GM23338 (cell line): ENCODE data around the gene TTC31. TPM values are rescaled to one million over a fixed set of nuclear protein-coding genes. Genes with fewer than 3 reads are reported as not detected.
A peak's percentile ranks its signal among the peaks of the same experiment; 100 is the strongest.

ENCODE experiments used
- ATAC-seq: fragments of 200-7000 bp; cut with Tn5 transposase; 3 replicates; pipeline ENCODE4 v1.9.1; 2020
- DNase-seq: peaks from one replicate; pipeline ENCODE4 v3.0.0-alpha.2; 2015; ENCODE audit warnings: low spot score
- H2AFZ ChIP-seq: fragments of 200-600 bp; sonication (generic); 2 replicates; pipeline ENCODE4 v1.8.0; 2016; ENCODE audit warnings: antibody characterized with exemption, mild to moderate bottlenecking, moderate library complexity
- H3F3A ChIP-seq: fragments of 200-600 bp; sonication (generic); replicated peaks from 2 replicates; pipeline ENCODE4 v1.8.0; 2017; ENCODE audit warnings: antibody characterized with exemption, mixed run types, low read depth
- H3K27ac ChIP-seq: fragments of 200-600 bp; sonication (generic); 2 replicates; pipeline ENCODE4 v1.6.1; 2016; ENCODE audit warnings: low read depth
- H3K27me3 ChIP-seq: fragments of 200-600 bp; sonication (generic); 2 replicates; pipeline ENCODE4 v1.8.0; 2016; ENCODE audit warnings: mild to moderate bottlenecking, mixed run types, moderate library complexity; ENCODE audit not compliant: insufficient read depth
- H3K36me3 ChIP-seq: fragments of 200-600 bp; sonication (generic); 2 replicates; pipeline ENCODE4 v1.8.0; 2016; ENCODE audit warnings: mild to moderate bottlenecking; ENCODE audit not compliant: insufficient read depth
- H3K4me1 ChIP-seq: fragments of 200-600 bp; sonication (generic); 2 replicates; pipeline ENCODE4 v1.8.0; 2016; ENCODE audit warnings: mild to moderate bottlenecking, moderate library complexity; ENCODE audit not compliant: insufficient read depth
- H3K4me2 ChIP-seq: fragments of 200-600 bp; sonication (generic); 2 replicates; pipeline ENCODE4 v1.7.1; 2017; ENCODE audit warnings: mixed run types
- H3K4me3 ChIP-seq: fragments of 200-600 bp; sonication (generic); 2 replicates; pipeline ENCODE4 v1.6.1; 2016; ENCODE audit warnings: mixed run types
- H3K79me2 ChIP-seq: fragments of 200-600 bp; sonication (generic); replicated peaks from 2 replicates; pipeline ENCODE4 v1.8.0; 2017; ENCODE audit warnings: mild to moderate bottlenecking; ENCODE audit not compliant: insufficient read depth
- H3K9me2 ChIP-seq: fragments of 200-600 bp; sonication (generic); 2 replicates; pipeline ENCODE4 v1.8.0; 2017; ENCODE audit not compliant: insufficient read depth
- H4K20me1 ChIP-seq: fragments of 200-600 bp; sonication (generic); replicated peaks from 2 replicates; pipeline ENCODE4 v1.8.0; 2017; ENCODE audit warnings: mild to moderate bottlenecking; ENCODE audit not compliant: insufficient read depth
- H3K27ac Mint-ChIP-seq: 2 replicates; pipeline ENCODE4 v1.8.0; 2020; ENCODE audit warnings: inconsistent platforms, mild to moderate bottlenecking, moderate library complexity, mixed read lengths
- H3K27me3 Mint-ChIP-seq: 3 replicates; pipeline ENCODE4 v1.8.0; 2022; ENCODE audit warnings: low read depth, mild to moderate bottlenecking, moderate library complexity, mixed read lengths, inconsistent platforms; ENCODE audit not compliant: insufficient read depth, poor library complexity
- H3K36me3 Mint-ChIP-seq: 3 replicates; pipeline ENCODE4 v1.8.0; 2021; ENCODE audit warnings: low read depth, mild to moderate bottlenecking, inconsistent platforms, moderate library complexity, mixed read lengths
- H3K4me1 Mint-ChIP-seq: 3 replicates; pipeline ENCODE4 v1.8.0; 2020; ENCODE audit warnings: mild to moderate bottlenecking, inconsistent platforms, mixed read lengths
- H3K4me3 Mint-ChIP-seq: 3 replicates; pipeline ENCODE4 v1.8.0; 2021; ENCODE audit warnings: moderate library complexity, mild to moderate bottlenecking, inconsistent platforms, mixed read lengths
- H3K9me3 Mint-ChIP-seq: 3 replicates; pipeline ENCODE4 v1.8.0; 2020; ENCODE audit warnings: moderate library complexity, mild to moderate bottlenecking, inconsistent platforms, mixed read lengths
- CREB1 ChIP-seq: fragments of 250-450 bp; sonication (Bioruptor Pico); IDR thresholded peaks from 2 replicates; pipeline ENCODE4 v1.5.0; 2020; ENCODE audit warnings: low read depth, mild to moderate bottlenecking, moderate library complexity
- EZH2 ChIP-seq: fragments of 200-600 bp; sonication (generic); IDR thresholded peaks from one replicate; pipeline ENCODE4 v1.8.0; 2017; ENCODE audit warnings: antibody characterized with exemption, mild to moderate bottlenecking, low read depth; ENCODE audit not compliant: unreplicated experiment
- EZH2phosphoT487 ChIP-seq: fragments of 200-600 bp; sonication (generic); IDR thresholded peaks from one replicate; pipeline ENCODE4 v1.8.1; 2018; ENCODE audit warnings: antibody characterized with exemption; ENCODE audit not compliant: unreplicated experiment
- JUNB ChIP-seq: IDR thresholded peaks from one replicate; pipeline ENCODE4 v1.6.1; 2016; ENCODE audit warnings: antibody characterized with exemption; ENCODE audit not compliant: unreplicated experiment
- NANOG ChIP-seq: IDR thresholded peaks from 2 replicates; pipeline ENCODE4 v1.6.1; 2016; ENCODE audit warnings: antibody characterized with exemption, borderline replicate concordance
- POLR2AphosphoS5 ChIP-seq: IDR thresholded peaks from 2 replicates; pipeline ENCODE4 v1.6.1; 2016; ENCODE audit warnings: antibody characterized with exemption, low read depth
- STAT1 ChIP-seq: IDR thresholded peaks from one replicate; pipeline ENCODE4 v1.6.1; 2016; ENCODE audit warnings: antibody characterized with exemption; ENCODE audit not compliant: unreplicated experiment
- ZNF114 ChIP-seq: fragments of 250-450 bp; sonication (Bioruptor Pico); IDR thresholded peaks from 2 replicates; pipeline ENCODE4 v1.5.0; 2020; ENCODE audit warnings: mild to moderate bottlenecking, moderate library complexity
- ZNF331 ChIP-seq: fragments of 250-450 bp; sonication (Bioruptor Pico); IDR thresholded peaks from 2 replicates; pipeline ENCODE4 v1.5.0; 2020; ENCODE audit warnings: low read depth, mild to moderate bottlenecking, moderate library complexity
- polyA plus RNA-seq: library from polyadenylated mRNA; unstranded; fragments of >200 nt; fragmentation: Nextera tagmentation; extraction: Ambion mirVana; gene quantifications from 2 replicates; pipeline ENCODE4 v1.2.1, GENCODE V29; 2016
- total RNA-seq: library from RNA; depleted of rRNA; stranded (reverse); fragments of >200 nt; shearing (Covaris generic); gene quantifications from 2 replicates; pipeline ENCODE4 v1.2.3, GENCODE V29; 2014
- TF ChIP-seq, protein P1 (sequence below), 2 experiments: fragments of 200-600 bp in 1 of 2; sonication (generic) in 1 of 2; conservative IDR thresholded peaks; 2 replicates each; pipeline versions ENCODE4 v1.5.1 to v1.6.1; 2016 to 2017; ENCODE audit warnings: antibody characterized with exemption in 2 of 2, low read depth in 2 of 2, mild to moderate bottlenecking in 2 of 2, moderate library complexity in 1 of 2
- TF ChIP-seq, protein P2 (sequence below): IDR thresholded peaks from 2 replicates; pipeline ENCODE4 v1.6.1; 2016; ENCODE audit warnings: antibody characterized with exemption
- TF ChIP-seq, protein P3 (sequence below): IDR thresholded peaks from one replicate; pipeline ENCODE4 v1.6.1; 2018; ENCODE audit warnings: antibody characterized with exemption; ENCODE audit not compliant: unreplicated experiment

TTC31 gene
- total and polyA plus RNA-seq, 2 experiments from 2014 or later, result 15.8 to 29.2 TPM

DNA sequence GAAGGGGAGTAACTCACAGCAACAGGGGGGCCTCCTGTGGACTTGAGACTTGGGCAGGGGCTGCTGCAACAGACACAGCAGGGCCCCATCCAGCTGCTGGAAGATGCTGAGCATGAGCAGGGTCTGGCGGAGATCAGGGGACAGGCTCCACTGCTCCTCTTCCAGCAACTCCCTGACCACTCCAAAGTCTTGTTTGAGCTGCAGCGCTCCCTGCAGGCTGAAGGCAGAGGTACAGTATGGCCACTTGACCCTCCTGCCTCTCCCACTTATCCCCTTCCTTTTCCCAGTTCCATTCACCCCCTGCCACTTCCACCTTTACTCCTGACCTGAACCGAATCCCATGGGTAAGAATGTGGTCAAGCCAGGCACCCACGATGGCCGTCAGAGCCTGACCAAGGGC lies 8.0 kb upstream of the TTC31 start:
- H3K4me3 Mint-ChIP-seq, result no peak overlapping the region
- no peak overlapping the region for H3K4me2 ChIP-seq
- no peak overlapping the region for H3K27ac ChIP-seq
- peak; percentile 70 for DNase-seq
- no peaks in the 10 kb centered on the region for H3K9me2 ChIP-seq
- peaks cover 24% of the 10 kb centered on the region for H3K36me3 Mint-ChIP-seq
- no peaks in the 10 kb centered on the region; the same call in 2 of the 3 replicates for H3K9me3 Mint-ChIP-seq
- ATAC-seq, result peak; percentile 22
- no peaks in the 10 kb centered on the region for H4K20me1 ChIP-seq
- H2AFZ ChIP-seq, result no peak overlapping the region
- H3K27ac Mint-ChIP-seq, result no peak overlapping the region
- no peaks in the 10 kb centered on the region for H3K27me3 ChIP-seq
- TF ChIP-seq ZNF331 (CRISPR knock-in tag), result no peak
- TF ChIP-seq, protein P1, sequence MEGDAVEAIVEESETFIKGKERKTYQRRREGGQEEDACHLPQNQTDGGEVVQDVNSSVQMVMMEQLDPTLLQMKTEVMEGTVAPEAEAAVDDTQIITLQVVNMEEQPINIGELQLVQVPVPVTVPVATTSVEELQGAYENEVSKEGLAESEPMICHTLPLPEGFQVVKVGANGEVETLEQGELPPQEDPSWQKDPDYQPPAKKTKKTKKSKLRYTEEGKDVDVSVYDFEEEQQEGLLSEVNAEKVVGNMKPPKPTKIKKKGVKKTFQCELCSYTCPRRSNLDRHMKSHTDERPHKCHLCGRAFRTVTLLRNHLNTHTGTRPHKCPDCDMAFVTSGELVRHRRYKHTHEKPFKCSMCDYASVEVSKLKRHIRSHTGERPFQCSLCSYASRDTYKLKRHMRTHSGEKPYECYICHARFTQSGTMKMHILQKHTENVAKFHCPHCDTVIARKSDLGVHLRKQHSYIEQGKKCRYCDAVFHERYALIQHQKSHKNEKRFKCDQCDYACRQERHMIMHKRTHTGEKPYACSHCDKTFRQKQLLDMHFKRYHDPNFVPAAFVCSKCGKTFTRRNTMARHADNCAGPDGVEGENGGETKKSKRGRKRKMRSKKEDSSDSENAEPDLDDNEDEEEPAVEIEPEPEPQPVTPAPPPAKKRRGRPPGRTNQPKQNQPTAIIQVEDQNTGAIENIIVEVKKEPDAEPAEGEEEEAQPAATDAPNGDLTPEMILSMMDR (conservative IDR thresholded peaks at IDR 0.05; ENCODE audit: low read depth in 2 of 2), result peak; percentile 52 to 77
- TF ChIP-seq POLR2AphosphoS5, result no peak
- no peak overlapping the region for H3K4me3 ChIP-seq
- peaks cover 7% of the 10 kb centered on the region; the same call in 1 of the 2 replicates for H3K4me1 ChIP-seq
- peaks cover 2% of the 10 kb centered on the region; the same call in 1 of the 3 replicates for H3K4me1 Mint-ChIP-seq
- no peaks in the 10 kb centered on the region for H3K36me3 ChIP-seq
- H3F3A ChIP-seq, result peaks cover 13% of the 10 kb centered on the region
- peaks cover 12% of the 10 kb centered on the region for H3K27me3 Mint-ChIP-seq
- H3K79me2 ChIP-seq, result no peaks in the 10 kb centered on the region

DNA sequence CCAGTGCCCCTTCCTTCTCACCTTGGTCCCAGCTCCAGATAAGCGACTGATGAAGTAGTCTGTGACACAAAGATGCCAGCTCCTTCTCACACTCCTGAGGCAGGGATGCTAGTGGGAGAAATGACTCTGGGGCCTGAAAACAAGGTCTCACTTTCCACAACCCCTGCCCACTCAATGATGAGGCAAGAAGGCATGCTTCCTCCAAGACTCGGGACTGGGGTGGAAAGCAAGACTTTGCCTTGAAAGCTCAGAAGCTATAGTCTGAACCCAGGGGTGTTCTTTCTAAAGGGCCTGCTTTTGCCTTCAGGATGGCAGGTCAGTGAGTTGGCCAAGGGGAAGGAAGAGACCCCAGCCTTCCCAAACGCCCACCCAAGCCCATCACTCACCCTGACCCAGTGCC lies 1.4 kb upstream of the TTC31 start:
- Histone ChIP-seq H3K9me2 (no peaks in the 10 kb centered on the region), H3K36me3 (no peaks in the 10 kb centered on the region; the same call in 1 of the 2 replicates), H3K4me2 (peak overlapping the region; percentile 95), H3K79me2 (peaks cover 14% of the 10 kb centered on the region), H3K4me1 (peaks cover 5% of the 10 kb centered on the region; the same call in 1 of the 2 replicates), H2AFZ (no peak overlapping the region), H3K27me3 (no peaks in the 10 kb centered on the region), H3K27ac (no peak overlapping the region), H3F3A (no peaks in the 10 kb centered on the region), H4K20me1 (peaks cover 13% of the 10 kb centered on the region; the same call in 1 of the 2 replicates), H3K4me3 (peak overlapping the region; percentile 68)
- ATAC-seq (no peak), DNase-seq (no peak)
- Mint-ChIP-seq H3K27ac (no peak overlapping the region), H3K27me3 (peaks cover 11% of the 10 kb centered on the region), H3K4me3 (peak overlapping the region; percentile 99), H3K36me3 (peaks cover 20% of the 10 kb centered on the region), H3K9me3 (no peaks in the 10 kb centered on the region), H3K4me1 (peaks cover 6% of the 10 kb centered on the region; the same call in 2 of the 3 replicates)
- TF ChIP-seq EZH2phosphoT487 (no peak), EZH2 (no peak), NANOG (no peak), JUNB (no peak), ZNF331 (CRISPR knock-in tag) (no peak), CREB1 (CRISPR knock-in tag) (no peak), POLR2AphosphoS5 (no peak), STAT1 (no peak), ZNF114 (CRISPR knock-in tag) (no peak)
- TF ChIP-seq, protein P2, sequence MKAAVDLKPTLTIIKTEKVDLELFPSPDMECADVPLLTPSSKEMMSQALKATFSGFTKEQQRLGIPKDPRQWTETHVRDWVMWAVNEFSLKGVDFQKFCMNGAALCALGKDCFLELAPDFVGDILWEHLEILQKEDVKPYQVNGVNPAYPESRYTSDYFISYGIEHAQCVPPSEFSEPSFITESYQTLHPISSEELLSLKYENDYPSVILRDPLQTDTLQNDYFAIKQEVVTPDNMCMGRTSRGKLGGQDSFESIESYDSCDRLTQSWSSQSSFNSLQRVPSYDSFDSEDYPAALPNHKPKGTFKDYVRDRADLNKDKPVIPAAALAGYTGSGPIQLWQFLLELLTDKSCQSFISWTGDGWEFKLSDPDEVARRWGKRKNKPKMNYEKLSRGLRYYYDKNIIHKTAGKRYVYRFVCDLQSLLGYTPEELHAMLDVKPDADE, result no peak
- TF ChIP-seq, protein P1 (conservative IDR thresholded peaks at IDR 0.05; ENCODE audit: low read depth in 2 of 2), result no peak
- TF ChIP-seq, protein P3, sequence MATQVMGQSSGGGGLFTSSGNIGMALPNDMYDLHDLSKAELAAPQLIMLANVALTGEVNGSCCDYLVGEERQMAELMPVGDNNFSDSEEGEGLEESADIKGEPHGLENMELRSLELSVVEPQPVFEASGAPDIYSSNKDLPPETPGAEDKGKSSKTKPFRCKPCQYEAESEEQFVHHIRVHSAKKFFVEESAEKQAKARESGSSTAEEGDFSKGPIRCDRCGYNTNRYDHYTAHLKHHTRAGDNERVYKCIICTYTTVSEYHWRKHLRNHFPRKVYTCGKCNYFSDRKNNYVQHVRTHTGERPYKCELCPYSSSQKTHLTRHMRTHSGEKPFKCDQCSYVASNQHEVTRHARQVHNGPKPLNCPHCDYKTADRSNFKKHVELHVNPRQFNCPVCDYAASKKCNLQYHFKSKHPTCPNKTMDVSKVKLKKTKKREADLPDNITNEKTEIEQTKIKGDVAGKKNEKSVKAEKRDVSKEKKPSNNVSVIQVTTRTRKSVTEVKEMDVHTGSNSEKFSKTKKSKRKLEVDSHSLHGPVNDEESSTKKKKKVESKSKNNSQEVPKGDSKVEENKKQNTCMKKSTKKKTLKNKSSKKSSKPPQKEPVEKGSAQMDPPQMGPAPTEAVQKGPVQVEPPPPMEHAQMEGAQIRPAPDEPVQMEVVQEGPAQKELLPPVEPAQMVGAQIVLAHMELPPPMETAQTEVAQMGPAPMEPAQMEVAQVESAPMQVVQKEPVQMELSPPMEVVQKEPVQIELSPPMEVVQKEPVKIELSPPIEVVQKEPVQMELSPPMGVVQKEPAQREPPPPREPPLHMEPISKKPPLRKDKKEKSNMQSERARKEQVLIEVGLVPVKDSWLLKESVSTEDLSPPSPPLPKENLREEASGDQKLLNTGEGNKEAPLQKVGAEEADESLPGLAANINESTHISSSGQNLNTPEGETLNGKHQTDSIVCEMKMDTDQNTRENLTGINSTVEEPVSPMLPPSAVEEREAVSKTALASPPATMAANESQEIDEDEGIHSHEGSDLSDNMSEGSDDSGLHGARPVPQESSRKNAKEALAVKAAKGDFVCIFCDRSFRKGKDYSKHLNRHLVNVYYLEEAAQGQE, result no peak
